ENCODE data around the gene BRD7. TPM values are rescaled to one million over a fixed set of nuclear protein-coding genes. Genes with fewer than 3 reads are reported as not detected.

Gene BRD7
- total RNA-seq, 1 donor from 2014 or later: 80.8 TPM

- Mint-ChIP-seq H3K9me3 (ENCODE audit: unreplicated experiment) (peaks cover 15% of the 10 kb centered on the region), H3K36me3 (ENCODE audit: unreplicated experiment) (no peaks in the 10 kb centered on the region), H3K27me3 (ENCODE audit: unreplicated experiment) (peaks cover 8% of the 10 kb centered on the region), H3K27ac (ENCODE audit: unreplicated experiment) (peak overlapping the region; percentile 66), H3K4me1 (ENCODE audit: low read depth, unreplicated experiment) (peaks cover 11% of the 10 kb centered on the region), H3K4me3 (ENCODE audit: unreplicated experiment) (no peak overlapping the region)
- TF ChIP-seq CTCF (IDR thresholded peaks at IDR 0.05; ENCODE audit: partially characterized antibody, unreplicated experiment): no peak
- DNase-seq: no peak
These were observed 69.9 kb downstream of the BRD7 start for GRCh38 chr16:50298591-50299507.

- Mint-ChIP-seq H3K4me3 (ENCODE audit: unreplicated experiment) (peak overlapping the region; percentile 25), H3K27ac (ENCODE audit: unreplicated experiment) (peak overlapping the region; percentile 66), H3K27me3 (ENCODE audit: unreplicated experiment) (peaks cover 8% of the 10 kb centered on the region), H3K9me3 (ENCODE audit: unreplicated experiment) (peaks cover 15% of the 10 kb centered on the region), H3K4me1 (ENCODE audit: low read depth, unreplicated experiment) (peaks cover 11% of the 10 kb centered on the region), H3K36me3 (ENCODE audit: unreplicated experiment) (no peaks in the 10 kb centered on the region)
- no peak for TF ChIP-seq CTCF (IDR thresholded peaks at IDR 0.05; ENCODE audit: partially characterized antibody, unreplicated experiment)
- no peak for DNase-seq
These were observed 70.7 kb downstream of the BRD7 start for GRCh38 chr16:50298075-50298460.

- Mint-ChIP-seq H3K36me3 (ENCODE audit: unreplicated experiment) (no peaks in the 10 kb centered on the region), H3K27ac (ENCODE audit: unreplicated experiment) (peak overlapping the region; percentile 82), H3K27me3 (ENCODE audit: unreplicated experiment) (peaks cover 8% of the 10 kb centered on the region), H3K9me3 (ENCODE audit: unreplicated experiment) (peaks cover 16% of the 10 kb centered on the region), H3K4me1 (ENCODE audit: low read depth, unreplicated experiment) (peaks cover 11% of the 10 kb centered on the region), H3K4me3 (ENCODE audit: unreplicated experiment) (peak overlapping the region; percentile 25)
- DNase-seq: peak; percentile 47
- TF ChIP-seq CTCF (IDR thresholded peaks at IDR 0.05; ENCODE audit: partially characterized antibody, unreplicated experiment): no peak
These were observed 71.3 kb downstream of the BRD7 start for GRCh38 chr16:50297301-50298074.

- Mint-ChIP-seq H3K9me3 (ENCODE audit: unreplicated experiment) (peaks cover 16% of the 10 kb centered on the region), H3K36me3 (ENCODE audit: unreplicated experiment) (no peaks in the 10 kb centered on the region), H3K27ac (ENCODE audit: unreplicated experiment) (peak overlapping the region; percentile 82), H3K4me3 (ENCODE audit: unreplicated experiment) (no peak overlapping the region), H3K4me1 (ENCODE audit: low read depth, unreplicated experiment) (peaks cover 11% of the 10 kb centered on the region), H3K27me3 (ENCODE audit: unreplicated experiment) (peaks cover 8% of the 10 kb centered on the region)
- TF ChIP-seq CTCF (IDR thresholded peaks at IDR 0.05; ENCODE audit: partially characterized antibody, unreplicated experiment): no peak
- peak; percentile 18 for DNase-seq
These were observed 72.0 kb downstream of the BRD7 start for GRCh38 chr16:50296807-50297206.

All from glutamatergic neuron (in vitro differentiated cells).